ENCODE results near the gene ALK.

The ALK gene

GRCh38 chr2:29433920-29434319 lies 487.5 kb downstream of the ALK start:
- DNase-seq: no peak

GRCh38 chr2:29433128-29433527 lies 488.3 kb downstream of the ALK start:
- DNase-seq: no peak

GRCh38 chr2:29431485-29431884 lies 489.9 kb downstream of the ALK start:
- DNase-seq: no peak

GRCh38 chr2:29430382-29431112 lies 490.8 kb downstream of the ALK start:
- no peak for DNase-seq

GRCh38 chr2:29426354-29426753 lies 495.0 kb downstream of the ALK start:
- no peak for DNase-seq

- DNase-seq: no peak
Measured at GRCh38 chr2:29425866-29426265, 495.5 kb downstream of the ALK start.

- peak in 1 of 2 donors; percentile 3 for DNase-seq
Measured at GRCh38 chr2:29423061-29423666, 498.2 kb downstream of the ALK start.

GRCh38 chr2:29420999-29421782 lies 500.2 kb downstream of the ALK start:
- no peak for DNase-seq

- DNase-seq: no peak
Measured at GRCh38 chr2:29420464-29420863, 500.9 kb downstream of the ALK start.

GRCh38 chr2:29417630-29418029 lies 503.8 kb downstream of the ALK start:
- no peak for DNase-seq

GRCh38 chr2:29412197-29412925 lies 509.0 kb downstream of the ALK start:
- no peak for DNase-seq

- no peak for DNase-seq
Measured at GRCh38 chr2:29405707-29406106, 515.7 kb downstream of the ALK start.

- no peak for DNase-seq
Measured at GRCh38 chr2:29405266-29405665, 516.1 kb downstream of the ALK start.

- DNase-seq: no peak
Measured at GRCh38 chr2:29401994-29402393, 519.4 kb downstream of the ALK start.

GRCh38 chr2:29400930-29401653 lies 520.3 kb downstream of the ALK start:
- DNase-seq: no peak

- DNase-seq: no peak
Measured at GRCh38 chr2:29398384-29399237, 522.8 kb downstream of the ALK start.

- DNase-seq: no peak
Measured at GRCh38 chr2:29397713-29398112, 523.7 kb downstream of the ALK start.

- DNase-seq: no peak
Measured at GRCh38 chr2:29397039-29397438, 524.3 kb downstream of the ALK start.

GRCh38 chr2:29394981-29395350 lies 526.4 kb downstream of the ALK start:
- no peak for DNase-seq

GRCh38 chr2:29394311-29394980 lies 526.9 kb downstream of the ALK start:
- DNase-seq: no peak

- DNase-seq: no peak
Measured at GRCh38 chr2:29393676-29394075, 527.7 kb downstream of the ALK start.

All from inflammatory macrophage treated with lipopolysaccharide for 1 hour (primary cell).